Naive B cell (primary cell): ENCODE measurements around the gene NAMPT. TPM values are rescaled to one million over a fixed set of nuclear protein-coding genes. Genes with fewer than 3 reads are reported as not detected.

Experiments
- ATAC-seq, 2 donors: fragments of 150-1000 bp; cut with Tn5 transposase; 2 replicates each; pipeline ENCODE4 v1.10.0; 2021; ENCODE audit warnings: low read depth in 2 of 2, mild to moderate bottlenecking in 2 of 2, moderate library complexity in 2 of 2
- DNase-seq: peaks from one replicate; pipeline ENCODE4 v3.0.0; 2022
- H3K27ac Mint-ChIP-seq, 6 donors: one replicate each; pipeline ENCODE4 v1.8.0; 2020 to 2022; ENCODE audit warnings: mild to moderate bottlenecking in 6 of 6, mixed read lengths in 6 of 6, moderate library complexity in 5 of 6, inconsistent platforms in 2 of 6
- H3K27me3 Mint-ChIP-seq, 3 donors: one replicate each; pipeline ENCODE4 v1.8.0; 2021 to 2022; ENCODE audit warnings: mixed read lengths in 3 of 3, mild to moderate bottlenecking in 1 of 3
- H3K36me3 Mint-ChIP-seq, 2 donors: one replicate each; pipeline ENCODE4 v1.8.0; 2020 to 2022; ENCODE audit warnings: mixed read lengths in 2 of 2, inconsistent platforms in 1 of 2, mild to moderate bottlenecking in 1 of 2
- H3K4me1 Mint-ChIP-seq, 3 donors: one replicate each; pipeline ENCODE4 v1.8.0; 2020 to 2022; ENCODE audit warnings: mixed read lengths in 3 of 3, inconsistent platforms in 1 of 3, mild to moderate bottlenecking in 1 of 3, moderate library complexity in 1 of 3
- H3K4me3 Mint-ChIP-seq, 8 donors: one replicate each; pipeline ENCODE4 v1.8.0; 2020 to 2022; ENCODE audit warnings: mild to moderate bottlenecking in 8 of 8, mixed read lengths in 8 of 8, moderate library complexity in 8 of 8, inconsistent platforms in 2 of 8
- H3K9me3 Mint-ChIP-seq, 7 donors: one replicate each; pipeline ENCODE4 v1.8.0; 2020 to 2022; ENCODE audit warnings: mixed read lengths in 7 of 7, mild to moderate bottlenecking in 5 of 7, inconsistent platforms in 2 of 7, moderate library complexity in 1 of 7
- polyA plus RNA-seq, 6 donors: library from polyadenylated mRNA; unstranded; fragments of 300-500 nt; fragmentation: Illumina TruSeq; gene quantifications; one replicate each; pipeline ENCODE4 v1.2.3, GENCODE V29; 2021; ENCODE audit warnings: low read depth in 6 of 6

The NAMPT gene
- polyA plus RNA-seq, 6 donors from 2014 or later: 25.8 to 36.2 (median 29.4) TPM

- Mint-ChIP-seq H3K27ac (peak overlapping the region in 1 of 6 donors; percentile 39), H3K4me1 (peaks cover 16 to 29% (median 19%) of the 10 kb centered on the region in 3 donors), H3K36me3 (peaks cover 0 to 12% of the 10 kb centered on the region in 2 donors), H3K4me3 (no peak overlapping the region), H3K9me3 (no peaks in the 10 kb centered on the region), H3K27me3 (no peaks in the 10 kb centered on the region)
- DNase-seq: no peak
- ATAC-seq: no peak
Measured at GRCh38 chr7:106279425-106280197, 5.2 kb downstream of the NAMPT start.

- peaks cover 0 to 13% of the 10 kb centered on the region in 2 donors for H3K36me3 Mint-ChIP-seq
- DNase-seq (no peak), ATAC-seq (no peak)
- H3K9me3 Mint-ChIP-seq: no peaks in the 10 kb centered on the region
- no peak overlapping the region for H3K27ac Mint-ChIP-seq
- H3K27me3 Mint-ChIP-seq: no peaks in the 10 kb centered on the region
- H3K4me3 Mint-ChIP-seq: no peak overlapping the region
- H3K4me1 Mint-ChIP-seq: peaks cover 12 to 26% (median 15%) of the 10 kb centered on the region in 3 donors
Measured at GRCh38 chr7:106278695-106279094, 6.1 kb downstream of the NAMPT start.

GRCh38 chr7:106277976-106278375, 6.8 kb downstream of the NAMPT start:
- no peak for DNase-seq
- ATAC-seq: no peak
- Mint-ChIP-seq H3K27me3 (no peaks in the 10 kb centered on the region), H3K27ac (no peak overlapping the region), H3K9me3 (no peaks in the 10 kb centered on the region), H3K4me3 (no peak overlapping the region), H3K4me1 (peaks cover 8 to 20% (median 12%) of the 10 kb centered on the region in 3 donors), H3K36me3 (peaks cover 0 to 16% of the 10 kb centered on the region in 2 donors)

- H3K36me3 Mint-ChIP-seq: peaks cover under 1 to 16% of the 10 kb centered on the region in 2 donors
- H3K27me3 Mint-ChIP-seq: no peaks in the 10 kb centered on the region
- no peak for ATAC-seq
- peaks cover 8% of the 10 kb centered on the region in 3 donors for H3K4me1 Mint-ChIP-seq
- DNase-seq: no peak
- no peaks in the 10 kb centered on the region for H3K9me3 Mint-ChIP-seq
- H3K27ac Mint-ChIP-seq: no peak overlapping the region
- no peak overlapping the region for H3K4me3 Mint-ChIP-seq
Measured at GRCh38 chr7:106276513-106276912, 8.3 kb downstream of the NAMPT start.

- Mint-ChIP-seq H3K27ac (no peak overlapping the region), H3K27me3 (no peaks in the 10 kb centered on the region), H3K4me1 (no peaks in the 10 kb centered on the region), H3K9me3 (no peaks in the 10 kb centered on the region), H3K36me3 (peaks cover 18 to 28% of the 10 kb centered on the region in 2 donors), H3K4me3 (no peak overlapping the region)
- DNase-seq (no peak), ATAC-seq (no peak)
Measured at GRCh38 chr7:106273009-106273668, 11.6 kb downstream of the NAMPT start.

- Mint-ChIP-seq H3K27me3 (no peaks in the 10 kb centered on the region), H3K4me3 (no peak overlapping the region), H3K4me1 (no peaks in the 10 kb centered on the region), H3K27ac (peak overlapping the region in 1 of 6 donors; percentile 84), H3K36me3 (peaks cover 35 to 36% of the 10 kb centered on the region in 2 donors), H3K9me3 (no peaks in the 10 kb centered on the region)
- ATAC-seq: no peak
- DNase-seq: no peak
Measured at GRCh38 chr7:106270122-106270977, 14.4 kb downstream of the NAMPT start.

GRCh38 chr7:106269254-106269961, 15.4 kb downstream of the NAMPT start:
- H3K4me1 Mint-ChIP-seq: no peaks in the 10 kb centered on the region
- no peak overlapping the region for H3K4me3 Mint-ChIP-seq
- H3K36me3 Mint-ChIP-seq: peaks cover 32 to 40% of the 10 kb centered on the region in 2 donors
- DNase-seq: no peak
- no peak for ATAC-seq
- H3K27ac Mint-ChIP-seq: no peak overlapping the region
- H3K9me3 Mint-ChIP-seq: no peaks in the 10 kb centered on the region
- no peaks in the 10 kb centered on the region for H3K27me3 Mint-ChIP-seq

GRCh38 chr7:106265133-106265532, 19.6 kb downstream of the NAMPT start:
- no peak for ATAC-seq
- peak overlapping the region in 1 of 6 donors; percentile 13 for H3K27ac Mint-ChIP-seq
- H3K9me3 Mint-ChIP-seq: no peaks in the 10 kb centered on the region
- H3K27me3 Mint-ChIP-seq: no peaks in the 10 kb centered on the region
- DNase-seq: no peak
- no peak overlapping the region for H3K4me3 Mint-ChIP-seq
- peaks cover 0 to 2% (median 0%) of the 10 kb centered on the region in 3 donors for H3K4me1 Mint-ChIP-seq
- H3K36me3 Mint-ChIP-seq: peaks cover 40 to 57% of the 10 kb centered on the region in 2 donors

GRCh38 chr7:106262221-106262881, 22.4 kb downstream of the NAMPT start:
- Mint-ChIP-seq H3K4me3 (no peak overlapping the region), H3K4me1 (peaks cover 0 to 3% (median 0%) of the 10 kb centered on the region in 3 donors), H3K27me3 (no peaks in the 10 kb centered on the region), H3K36me3 (peaks cover 43 to 71% of the 10 kb centered on the region in 2 donors), H3K27ac (no peak overlapping the region), H3K9me3 (no peaks in the 10 kb centered on the region)
- ATAC-seq: no peak
- no peak for DNase-seq

GRCh38 chr7:106260136-106260561, 24.6 kb downstream of the NAMPT start:
- Mint-ChIP-seq H3K9me3 (no peaks in the 10 kb centered on the region), H3K27ac (peak overlapping the region in 2 of 6 donors; percentile 46 to 76), H3K27me3 (no peaks in the 10 kb centered on the region), H3K36me3 (peaks cover 24 to 63% of the 10 kb centered on the region in 2 donors), H3K4me3 (no peak overlapping the region), H3K4me1 (peaks cover 0 to 9% (median 8%) of the 10 kb centered on the region in 3 donors)
- ATAC-seq (peak in 1 of 2 donors; percentile 16), DNase-seq (no peak)

GRCh38 chr7:106258789-106259188, 26.0 kb downstream of the NAMPT start:
- no peaks in the 10 kb centered on the region for H3K9me3 Mint-ChIP-seq
- H3K36me3 Mint-ChIP-seq: peaks cover 27 to 62% of the 10 kb centered on the region in 2 donors
- peak overlapping the region in 1 of 6 donors; percentile 60 for H3K27ac Mint-ChIP-seq
- ATAC-seq: no peak
- no peak for DNase-seq
- H3K4me1 Mint-ChIP-seq: peaks cover 0 to 9% (median 8%) of the 10 kb centered on the region in 3 donors
- no peaks in the 10 kb centered on the region for H3K27me3 Mint-ChIP-seq
- H3K4me3 Mint-ChIP-seq: no peak overlapping the region

- Mint-ChIP-seq H3K4me1 (peaks cover 0 to 9% (median 8%) of the 10 kb centered on the region in 3 donors), H3K27ac (no peak overlapping the region), H3K9me3 (no peaks in the 10 kb centered on the region), H3K4me3 (no peak overlapping the region), H3K36me3 (peaks cover 30 to 60% of the 10 kb centered on the region in 2 donors), H3K27me3 (no peaks in the 10 kb centered on the region)
- DNase-seq (no peak), ATAC-seq (no peak)
Measured at GRCh38 chr7:106257752-106258151, 27.0 kb downstream of the NAMPT start.
